NK-92 (cell line): ENCODE measurements around the gene PREP.

Experiments
- DNase-seq: peaks from one replicate; lab custom pipeline; 2025; ENCODE audit not compliant: unreplicated experiment; lab: John Stamatoyannopoulos, UW

The PREP gene

DNA sequence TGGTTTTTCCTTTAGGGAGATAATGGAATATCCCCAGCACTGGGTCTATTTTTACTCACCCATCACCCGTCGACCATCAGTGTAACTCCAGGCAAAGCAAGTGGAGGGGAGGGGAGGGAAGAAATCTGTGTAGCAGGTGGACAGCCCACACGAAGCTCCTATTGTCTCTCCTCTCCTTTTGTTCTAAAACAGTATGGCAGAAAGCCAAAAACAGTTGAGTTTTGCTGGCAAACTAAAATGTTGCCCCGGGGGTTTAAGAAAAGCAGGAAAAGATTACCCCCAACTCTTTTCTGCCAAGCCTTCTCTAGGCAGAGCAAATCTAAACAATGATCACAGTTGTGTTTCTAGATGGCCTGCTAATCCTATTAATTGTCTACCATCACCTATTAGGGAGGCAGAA is 89.7 kb downstream of the PREP start:
- no peak for DNase-seq

DNA sequence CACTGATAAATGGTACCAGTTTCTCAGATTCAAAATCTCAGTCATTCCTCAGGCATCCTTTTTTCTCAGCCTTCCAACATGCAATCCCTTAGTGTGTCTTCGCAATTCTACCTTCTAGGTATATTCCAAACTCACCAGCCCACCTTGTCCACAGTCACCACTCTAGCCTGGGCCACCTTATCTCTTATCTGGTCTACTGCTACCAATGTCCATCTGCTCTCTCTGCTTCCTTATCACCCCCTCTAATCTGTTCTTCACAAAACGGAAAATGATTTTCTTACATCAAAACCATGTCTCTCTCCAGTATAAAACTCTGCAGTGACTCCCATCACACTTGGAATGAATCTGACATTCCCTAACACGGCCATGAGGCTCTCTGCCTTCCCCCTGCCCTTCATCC is 91.9 kb downstream of the PREP start:
- no peak for DNase-seq

DNA sequence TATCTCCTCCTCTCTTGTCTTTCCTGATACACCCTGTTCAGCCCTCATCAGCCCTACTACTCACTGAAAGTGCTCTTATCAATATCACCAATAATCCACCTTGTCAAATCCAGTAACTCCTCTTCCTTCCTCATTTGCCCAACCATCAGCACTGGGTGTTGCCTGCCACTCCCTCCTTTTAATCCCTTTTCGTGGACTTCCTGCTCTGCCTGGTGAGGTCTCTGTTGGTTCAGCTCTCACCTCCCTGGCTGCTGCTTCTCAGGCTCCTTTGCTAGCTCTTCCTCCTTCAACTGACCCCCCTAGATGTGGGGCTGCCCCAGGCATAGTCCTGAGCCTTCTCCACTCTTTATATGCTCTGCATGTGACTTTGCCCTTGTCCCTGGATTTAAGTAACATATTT is 92.5 kb downstream of the PREP start:
- no peak for DNase-seq

DNA sequence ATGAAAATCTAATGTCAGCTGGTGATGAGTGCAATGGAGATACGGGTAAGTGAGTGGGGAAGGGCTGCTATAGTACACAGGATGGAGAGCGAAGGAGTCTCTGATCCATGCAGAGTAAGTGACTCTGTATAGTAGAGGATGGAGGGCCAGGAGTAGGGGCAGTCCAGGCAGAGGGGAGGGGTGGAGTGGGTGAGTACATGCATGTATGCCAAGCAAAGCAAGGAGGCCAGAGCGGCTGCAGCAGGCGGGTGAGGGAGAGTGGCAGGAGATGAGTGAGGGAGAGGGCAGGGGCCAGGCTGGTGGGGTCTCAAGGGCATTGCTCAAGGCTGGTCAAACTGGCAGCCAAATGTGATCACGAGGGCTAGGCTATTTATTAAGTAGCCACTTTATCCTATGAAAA is 94.0 kb downstream of the PREP start:
- DNase-seq: no peak

GRCh38 chr6:105305521-105305920 is 97.4 kb downstream of the PREP start:
- no peak for DNase-seq

DNA sequence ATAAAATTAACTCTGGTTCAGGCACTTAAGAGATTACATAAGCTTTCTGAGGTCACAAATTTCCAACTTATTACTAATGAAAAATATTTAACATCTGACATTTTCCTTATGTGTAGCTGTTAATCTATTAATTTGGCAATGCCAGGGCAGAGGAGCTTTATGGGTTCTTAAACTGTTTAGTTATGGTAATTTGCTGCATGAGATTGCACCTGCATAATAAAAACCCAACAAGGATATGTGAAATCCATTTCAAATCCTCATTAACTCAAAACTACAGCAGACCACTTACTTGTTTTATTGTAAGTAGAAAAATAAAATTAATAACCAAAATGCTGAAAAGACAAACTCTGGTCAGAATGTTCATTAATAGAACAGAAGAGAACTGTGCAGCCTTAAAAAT is 98.1 kb downstream of the PREP start:
- no peak for DNase-seq

DNA sequence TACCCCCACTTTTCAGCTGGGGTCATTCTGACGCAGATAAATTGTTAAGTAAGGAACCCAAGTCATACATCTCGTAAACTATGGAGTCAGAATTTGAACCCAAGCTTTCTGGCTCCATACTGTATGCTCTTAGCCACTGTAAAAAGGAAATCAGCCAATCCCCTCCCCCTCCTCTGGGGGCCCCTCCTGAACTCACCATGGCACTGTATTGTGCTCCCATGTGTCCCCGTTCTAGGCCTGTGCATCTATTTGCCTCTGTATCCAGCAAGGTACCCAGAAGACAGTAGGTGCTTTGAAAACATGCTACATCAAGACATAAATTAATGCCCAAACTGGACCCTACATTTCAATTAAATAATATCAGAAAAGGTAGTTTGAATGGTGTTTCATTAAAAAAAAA is 98.5 kb downstream of the PREP start:
- DNase-seq: no peak

DNA sequence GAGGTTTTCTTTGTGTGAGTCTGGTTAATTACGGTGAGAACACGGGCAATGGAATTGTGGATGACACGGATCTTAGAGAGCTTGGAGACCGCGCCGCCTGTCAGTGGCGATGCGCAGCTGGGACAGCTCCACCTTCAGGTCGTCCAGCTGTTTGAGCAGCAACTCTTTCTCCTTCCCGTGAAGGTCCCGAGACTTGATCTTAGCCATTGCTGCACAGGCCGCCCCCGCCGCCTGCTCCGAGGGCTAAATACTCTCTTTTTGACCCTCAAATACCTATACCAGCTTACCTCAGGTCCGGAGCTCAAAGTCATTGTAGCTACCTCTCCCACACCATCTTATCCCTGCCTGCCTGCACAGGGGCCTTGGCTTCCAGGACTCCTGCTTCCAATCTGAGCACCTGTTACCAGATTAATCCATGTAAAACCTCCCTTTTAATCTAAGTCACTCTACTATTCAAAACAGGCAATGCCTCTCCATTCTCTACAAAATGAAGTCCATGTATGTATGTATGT is 100.2 kb downstream of the PREP start:
- no peak for DNase-seq

GRCh38 chr6:105301756-105302616 is 100.9 kb downstream of the PREP start:
- no peak for DNase-seq

DNA sequence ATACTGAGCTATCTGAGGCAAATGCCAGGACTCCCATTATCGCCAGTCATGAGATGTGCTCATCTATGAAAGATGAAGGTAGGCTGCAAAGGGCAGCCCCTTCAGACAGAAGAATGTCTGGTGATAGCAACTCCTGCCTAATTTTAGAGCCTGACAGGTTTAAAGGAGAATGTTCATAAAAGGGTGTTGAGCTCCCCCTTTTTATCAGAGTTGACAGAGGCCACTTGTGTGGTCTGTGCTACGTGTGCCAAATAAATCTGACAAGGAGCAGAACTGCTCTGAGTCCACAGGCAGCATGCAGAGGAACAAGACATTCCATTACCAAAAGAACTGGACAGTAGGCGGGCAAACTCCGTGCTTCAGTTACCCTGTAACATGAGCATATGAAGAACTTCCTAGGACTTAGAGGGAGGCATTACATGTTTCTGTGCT is 101.8 kb downstream of the PREP start:
- no peak for DNase-seq

DNA sequence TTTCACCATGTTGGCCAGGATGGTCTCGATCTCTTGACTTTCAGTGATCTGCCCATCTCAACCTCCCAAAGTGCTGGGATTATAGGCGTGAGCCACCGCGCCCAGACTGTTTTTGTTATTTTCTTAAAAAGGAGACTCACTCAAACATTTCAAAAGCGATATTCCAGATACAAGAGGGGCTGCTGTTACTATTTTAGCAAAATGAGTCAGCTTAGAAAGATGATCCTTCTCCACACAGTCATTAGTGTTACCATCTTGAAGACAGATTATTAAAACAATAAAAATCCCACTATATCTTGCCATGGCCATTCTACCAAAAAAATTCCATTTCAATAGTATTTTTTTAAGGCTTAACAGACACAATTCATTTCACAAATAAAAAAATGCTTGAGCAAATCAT is 102.8 kb downstream of the PREP start:
- no peak for DNase-seq

DNA sequence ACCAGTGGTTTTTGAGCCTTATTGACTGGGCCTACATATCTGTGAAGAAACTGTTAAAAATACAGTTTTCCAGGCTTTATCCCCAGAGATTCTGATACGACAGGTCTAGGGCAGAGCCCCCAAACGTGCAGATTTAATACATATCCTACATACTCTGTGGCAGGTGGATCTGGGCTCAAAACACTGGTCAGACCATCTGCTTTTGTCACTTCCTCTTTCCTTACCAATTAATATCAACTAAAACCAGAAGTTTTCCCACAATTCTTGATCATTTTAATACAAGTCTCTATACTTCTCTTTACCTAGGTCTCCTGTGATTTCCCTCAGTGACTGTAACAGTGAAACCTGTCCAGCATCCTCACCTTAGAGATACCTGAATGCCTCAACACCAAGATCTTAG is 108.8 kb downstream of the PREP start:
- no peak for DNase-seq

- DNase-seq: no peak
These were observed 110.1 kb downstream of the PREP start for GRCh38 chr6:105292689-105293339.

GRCh38 chr6:105291525-105291924 is 111.4 kb downstream of the PREP start:
- no peak for DNase-seq

GRCh38 chr6:105282631-105283585 is 120.0 kb downstream of the PREP start:
- no peak for DNase-seq

GRCh38 chr6:105280033-105280432 is 122.8 kb downstream of the PREP start:
- DNase-seq: no peak

- DNase-seq: no peak
These were observed 123.4 kb downstream of the PREP start for GRCh38 chr6:105279463-105279862.

DNA sequence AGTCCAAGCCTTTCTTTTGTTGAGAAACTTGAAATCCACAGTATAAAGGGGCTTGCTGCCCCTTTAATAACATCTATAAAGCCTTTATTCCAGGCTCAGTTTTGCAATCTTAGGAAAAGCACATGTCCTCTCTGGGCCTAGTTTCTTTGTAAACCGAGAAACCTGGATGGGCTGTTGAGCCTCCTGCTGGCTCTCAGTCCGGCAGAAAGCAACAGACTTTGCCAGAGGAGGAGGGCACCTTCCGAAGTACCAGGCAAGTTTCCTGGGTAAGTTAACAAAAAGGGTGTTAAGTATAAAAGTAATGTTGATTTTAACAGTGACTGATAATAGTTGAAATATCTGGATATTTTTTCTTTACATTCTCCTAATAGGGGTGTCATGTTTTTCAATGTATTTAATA is 124.1 kb downstream of the PREP start:
- no peak for DNase-seq

DNA sequence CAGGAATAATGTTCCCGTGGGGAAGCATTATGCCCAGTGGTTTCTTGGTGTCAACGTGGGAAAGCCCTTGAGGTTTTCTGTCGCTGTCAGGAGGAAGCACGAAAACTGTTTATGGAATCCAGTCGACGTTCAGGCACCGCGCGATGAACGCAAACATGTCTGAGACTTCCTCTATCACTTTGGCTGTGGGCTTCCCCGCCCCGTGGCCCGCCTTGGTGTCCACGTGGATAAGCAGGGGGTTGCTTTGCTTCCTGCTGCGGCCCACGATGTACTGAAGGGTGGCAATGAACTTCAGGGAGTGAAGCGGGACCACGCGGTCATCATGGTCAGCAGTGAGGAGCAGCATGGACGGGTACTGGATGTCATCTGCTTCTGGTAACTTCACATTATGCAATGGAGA is 124.8 kb downstream of the PREP start:
- no peak for DNase-seq

DNA sequence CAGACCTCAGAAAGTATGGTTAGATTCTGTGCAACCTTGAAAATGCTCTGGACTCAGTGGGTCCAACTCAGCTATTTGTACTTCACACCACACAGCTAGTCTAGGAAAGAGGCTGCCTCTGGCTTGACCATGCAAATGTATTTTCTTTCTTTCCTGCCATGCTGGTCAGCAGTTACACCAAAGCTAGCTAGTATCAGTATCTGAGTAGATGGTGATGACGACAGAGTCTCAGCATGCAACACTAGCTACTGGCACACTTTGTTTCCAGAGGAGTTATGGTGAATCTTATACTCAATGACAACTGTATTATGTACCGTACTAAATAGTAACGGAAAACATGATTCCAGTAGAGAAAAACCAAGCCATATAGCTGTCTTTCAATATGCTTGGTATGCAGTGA is 126.5 kb downstream of the PREP start:
- DNase-seq: no peak

GRCh38 chr6:105275542-105275941 is 127.3 kb downstream of the PREP start:
- DNase-seq: no peak
